SKM-1 treated with dmso at 0.1 percent for 144 hours (cell line): ENCODE measurements around the gene LSP1.

Experiments used
- DNase-seq: peaks from one replicate; lab custom pipeline; 2025; ENCODE audit not compliant: unreplicated experiment; lab: John Stamatoyannopoulos, UW

Gene LSP1

GRCh38 chr11:1836011-1836945 lies 16.6 kb upstream of the LSP1 start:
- DNase-seq = no peak

GRCh38 chr11:1837171-1838076 lies 15.5 kb upstream of the LSP1 start:
- DNase-seq = peak; percentile 13

GRCh38 chr11:1838077-1838425 lies 14.8 kb upstream of the LSP1 start:
- no peak for DNase-seq

- no peak for DNase-seq
Measured at GRCh38 chr11:1838426-1839144, 14.3 kb upstream of the LSP1 start, which contains the start of gene TNNI2. Gene TNNI2, plus strand, starts transcription at chr11:1838981. Its CDS starts 716 bp downstream, at chr11:1839697.

GRCh38 chr11:1839204-1839923 lies 13.5 kb upstream of the LSP1 start:
- DNase-seq = no peak

- DNase-seq = peak; percentile 90
Measured at GRCh38 chr11:1839924-1840779, 12.7 kb upstream of the LSP1 start.

- DNase-seq = no peak
Measured at GRCh38 chr11:1840780-1841480, 12.0 kb upstream of the LSP1 start.

GRCh38 chr11:1841511-1842148 lies 11.3 kb upstream of the LSP1 start:
- DNase-seq = no peak

GRCh38 chr11:1842149-1843097 lies 10.5 kb upstream of the LSP1 start:
- DNase-seq = no peak

- no peak for DNase-seq
Measured at GRCh38 chr11:1843098-1843473, 9.8 kb upstream of the LSP1 start.

GRCh38 chr11:1843796-1844195 lies 9.1 kb upstream of the LSP1 start:
- DNase-seq = no peak

GRCh38 chr11:1844221-1845094 lies 8.4 kb upstream of the LSP1 start:
- peak; percentile 26 for DNase-seq

GRCh38 chr11:1845095-1845429 lies 7.8 kb upstream of the LSP1 start:
- no peak for DNase-seq

GRCh38 chr11:1845561-1846452 lies 7.1 kb upstream of the LSP1 start:
- DNase-seq = no peak

GRCh38 chr11:1846453-1846932 lies 6.4 kb upstream of the LSP1 start:
- DNase-seq = no peak
